GM18867 (cell line): ENCODE data around the gene MYF5.

Experiments
- ATAC-seq: cut with Tn5 transposase; IDR thresholded peaks from one replicate; pipeline ENCODE4 v1.9.1; 2021; ENCODE audit warnings: mild to moderate bottlenecking, moderate library complexity; ENCODE audit not compliant: unreplicated experiment

MYF5 gene

GRCh38 chr12:80756875-80757274 is 40.2 kb downstream of the MYF5 start:
- ATAC-seq = peak; percentile 88

DNA sequence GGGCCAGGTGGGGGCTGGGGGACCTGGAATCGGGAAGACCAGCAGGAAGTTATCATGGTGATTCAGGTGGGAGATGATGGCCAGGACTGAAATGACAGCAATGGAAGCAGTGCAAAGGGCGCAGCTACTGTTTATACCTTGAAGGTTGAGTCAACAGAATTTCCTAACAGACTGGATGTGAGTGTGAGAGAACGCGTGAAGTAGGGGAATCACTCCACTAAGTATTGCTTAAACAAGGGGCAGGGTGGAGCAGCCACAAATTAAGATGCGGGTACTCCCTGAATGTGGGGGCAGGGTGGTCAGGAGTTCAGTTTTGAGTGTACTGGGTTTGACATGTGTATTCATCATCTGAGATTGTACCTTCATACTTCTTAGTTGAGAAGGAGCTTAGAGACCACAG is 45.1 kb downstream of the MYF5 start:
- no peak for ATAC-seq

GRCh38 chr12:80763874-80764273 is 47.2 kb downstream of the MYF5 start:
- no peak for ATAC-seq

- ATAC-seq = no peak
These were observed 49.5 kb downstream of the MYF5 start for GRCh38 chr12:80766210-80766609.

GRCh38 chr12:80766897-80767296 is 50.2 kb downstream of the MYF5 start:
- ATAC-seq = peak; percentile 99
